ENCODE measurements around the gene ADAMTS9. TPM values are rescaled to one million over a fixed set of nuclear protein-coding genes. Genes with fewer than 3 reads are reported as not detected.

ADAMTS9 gene
- total and polyA plus RNA-seq, 2 of the 13 experiments (the other 11 are each of a cell fraction or from before 2014, with no cell fraction given): 0.02 to 0.09 TPM

GRCh38 chr3:64491843-64492242 is 196.0 kb downstream of the ADAMTS9 start (continued):
- TF ChIP-seq, protein P1, sequence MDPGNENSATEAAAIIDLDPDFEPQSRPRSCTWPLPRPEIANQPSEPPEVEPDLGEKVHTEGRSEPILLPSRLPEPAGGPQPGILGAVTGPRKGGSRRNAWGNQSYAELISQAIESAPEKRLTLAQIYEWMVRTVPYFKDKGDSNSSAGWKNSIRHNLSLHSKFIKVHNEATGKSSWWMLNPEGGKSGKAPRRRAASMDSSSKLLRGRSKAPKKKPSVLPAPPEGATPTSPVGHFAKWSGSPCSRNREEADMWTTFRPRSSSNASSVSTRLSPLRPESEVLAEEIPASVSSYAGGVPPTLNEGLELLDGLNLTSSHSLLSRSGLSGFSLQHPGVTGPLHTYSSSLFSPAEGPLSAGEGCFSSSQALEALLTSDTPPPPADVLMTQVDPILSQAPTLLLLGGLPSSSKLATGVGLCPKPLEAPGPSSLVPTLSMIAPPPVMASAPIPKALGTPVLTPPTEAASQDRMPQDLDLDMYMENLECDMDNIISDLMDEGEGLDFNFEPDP (CRISPR knock-in tag; conservative IDR thresholded peaks at IDR 0.05): no peak

DNA sequence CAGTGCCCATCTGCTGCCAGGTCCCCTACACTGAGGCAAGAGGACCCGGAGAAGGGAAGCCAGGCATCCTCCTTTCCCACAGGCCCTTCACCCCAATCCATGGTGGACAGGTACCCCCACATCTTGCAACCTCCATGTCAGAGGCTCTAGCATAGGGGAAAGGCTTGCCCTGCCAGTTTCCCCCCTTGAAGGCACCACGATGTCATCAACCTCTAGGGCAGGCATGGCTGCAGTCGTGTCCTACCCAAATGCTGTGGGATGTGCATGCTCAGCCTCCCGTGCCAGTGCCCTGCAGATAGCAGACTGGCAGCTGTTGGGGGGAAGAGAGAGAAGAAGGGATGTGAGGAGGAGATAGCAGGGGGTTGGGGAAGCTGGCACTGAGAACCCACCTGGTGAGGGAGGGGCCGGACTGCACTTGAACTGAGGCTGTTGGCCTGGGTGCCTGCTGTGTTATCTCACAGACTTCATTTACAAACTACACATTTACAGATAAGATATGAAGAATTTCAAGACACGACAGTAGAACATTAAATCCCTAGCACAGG is 197.5 kb downstream of the ADAMTS9 start:
- ChIA-PET POLR2A (no interaction called here), CTCF (ENCODE audit: low intra/inter-chr PET ratio, low total read pairs) (no interaction called here)
- no peaks in the 10 kb centered on the region for H3K79me2 ChIP-seq (ENCODE audit: insufficient read depth, low read length)
- peaks cover 8 to 76% of the 10 kb centered on the region in 2 experiments; a peak in 4 of 5 replicates for H3K27me3 ChIP-seq (ENCODE audit: control insufficient read depth in 1 of 2, insufficient read depth in 2 of 2, low read length in 2 of 2)
- no TSS peak for BruUV-seq (replicated peaks)
- DNase-seq (ENCODE audit: low spot score) (no peak), FAIRE-seq (no peak), ATAC-seq (no peak; the same call in 2 of the 3 replicates)
- 43% methylated on average over 4 of the region's 6 CpGs for WGBS (ENCODE audit: low lambda C conversion rate)
- H4K20me1 ChIP-seq (ENCODE audit: insufficient read depth, low read length): no peaks in the 10 kb centered on the region
- H3K4me3 ChIP-seq (replicated peaks in 1 of 3; ENCODE audit: insufficient read depth in 1 of 3, low read depth in 2 of 3, low read length in 3 of 3): no peak overlapping the region
- no peaks in the 10 kb centered on the region for H3K36me3 ChIP-seq (replicated peaks in 1 of 2; ENCODE audit: control insufficient read depth in 1 of 2, insufficient read depth in 2 of 2, low read length in 2 of 2)
- H2AFZ ChIP-seq (ENCODE audit: low read length): no peak overlapping the region
- H3K9ac ChIP-seq (ENCODE audit: insufficient read depth, low read depth, low read length): no peak overlapping the region
- TF ChIP-seq ZNF761 (CRISPR knock-in tag; conservative IDR thresholded peaks at IDR 0.05) (no peak), ZNF580 (CRISPR knock-in tag; IDR thresholded peaks at IDR 0.05; ENCODE audit: borderline replicate concordance, low read depth) (no peak), ZSCAN29 (CRISPR knock-in tag; conservative IDR thresholded peaks at IDR 0.05) (no peak), ZNF253 (CRISPR knock-in tag; IDR thresholded peaks at IDR 0.05; ENCODE audit: borderline replicate concordance) (no peak), ZNF619 (CRISPR knock-in tag; IDR thresholded peaks at IDR 0.05) (no peak), ZNF746 (CRISPR knock-in tag; IDR thresholded peaks at IDR 0.05) (no peak), ZNF614 (CRISPR knock-in tag; IDR thresholded peaks at IDR 0.05; ENCODE audit: borderline replicate concordance) (no peak), ETV6 (CRISPR knock-in tag; conservative IDR thresholded peaks at IDR 0.05) (no peak), ZNF383 (CRISPR knock-in tag; IDR thresholded peaks at IDR 0.05; ENCODE audit: borderline replicate concordance) (no peak), ZNF205 (CRISPR knock-in tag; IDR thresholded peaks at IDR 0.05) (no peak), SRY (CRISPR knock-in tag; IDR thresholded peaks at IDR 0.05) (no peak), U2AF1 (optimal IDR thresholded peaks at IDR 0.05; ENCODE audit: low read depth, low read length) (no peak), ZFP1 (CRISPR knock-in tag; IDR thresholded peaks at IDR 0.05) (no peak), HNRNPUL1 (IDR thresholded peaks at IDR 0.05; ENCODE audit: low read depth, low read length) (no peak)
- TF ChIP-seq, protein P2, sequence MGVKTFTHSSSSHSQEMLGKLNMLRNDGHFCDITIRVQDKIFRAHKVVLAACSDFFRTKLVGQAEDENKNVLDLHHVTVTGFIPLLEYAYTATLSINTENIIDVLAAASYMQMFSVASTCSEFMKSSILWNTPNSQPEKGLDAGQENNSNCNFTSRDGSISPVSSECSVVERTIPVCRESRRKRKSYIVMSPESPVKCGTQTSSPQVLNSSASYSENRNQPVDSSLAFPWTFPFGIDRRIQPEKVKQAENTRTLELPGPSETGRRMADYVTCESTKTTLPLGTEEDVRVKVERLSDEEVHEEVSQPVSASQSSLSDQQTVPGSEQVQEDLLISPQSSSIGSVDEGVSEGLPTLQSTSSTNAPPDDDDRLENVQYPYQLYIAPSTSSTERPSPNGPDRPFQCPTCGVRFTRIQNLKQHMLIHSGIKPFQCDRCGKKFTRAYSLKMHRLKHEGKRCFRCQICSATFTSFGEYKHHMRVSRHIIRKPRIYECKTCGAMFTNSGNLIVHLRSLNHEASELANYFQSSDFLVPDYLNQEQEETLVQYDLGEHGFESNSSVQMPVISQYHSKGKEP (CRISPR knock-in tag; IDR thresholded peaks at IDR 0.05): no peak
- TF ChIP-seq, protein P3, sequence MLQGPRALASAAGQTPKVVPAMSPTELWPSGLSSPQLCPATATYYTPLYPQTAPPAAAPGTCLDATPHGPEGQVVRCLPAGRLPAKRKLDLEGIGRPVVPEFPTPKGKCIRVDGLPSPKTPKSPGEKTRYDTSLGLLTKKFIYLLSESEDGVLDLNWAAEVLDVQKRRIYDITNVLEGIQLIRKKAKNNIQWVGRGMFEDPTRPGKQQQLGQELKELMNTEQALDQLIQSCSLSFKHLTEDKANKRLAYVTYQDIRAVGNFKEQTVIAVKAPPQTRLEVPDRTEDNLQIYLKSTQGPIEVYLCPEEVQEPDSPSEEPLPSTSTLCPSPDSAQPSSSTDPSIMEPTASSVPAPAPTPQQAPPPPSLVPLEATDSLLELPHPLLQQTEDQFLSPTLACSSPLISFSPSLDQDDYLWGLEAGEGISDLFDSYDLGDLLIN (CRISPR knock-in tag; IDR thresholded peaks at IDR 0.05; ENCODE audit: borderline replicate concordance): no peak
- TF ChIP-seq, protein P4, sequence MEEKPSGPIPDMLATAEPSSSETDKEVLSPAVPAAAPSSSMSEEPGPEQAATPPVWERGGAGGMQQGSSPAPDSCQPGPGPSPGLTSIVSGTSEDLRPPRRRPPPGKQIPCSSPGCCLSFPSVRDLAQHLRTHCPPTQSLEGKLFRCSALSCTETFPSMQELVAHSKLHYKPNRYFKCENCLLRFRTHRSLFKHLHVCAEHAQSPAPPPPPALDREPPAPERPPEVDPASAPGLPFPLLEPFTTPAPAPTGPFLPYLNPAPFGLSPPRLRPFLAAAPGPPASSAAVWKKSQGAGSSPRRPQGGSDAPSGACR (CRISPR knock-in tag; IDR thresholded peaks at IDR 0.05): no peak
- peaks cover 51% of the 10 kb centered on the region for H3K4me1 ChIP-seq (ENCODE audit: insufficient read depth, low read length)
- H3K4me2 ChIP-seq (ENCODE audit: low read depth, low read length): peak overlapping the region; percentile 59; the same call in 1 of the 2 replicates
- in situ Hi-C loops (cut with HindIII; ENCODE audit: extremely low pct_ligation_motif_present, low pct_unique_long_range_greater_than_20kb) (no loop called here), intact Hi-C loops (cut with micrococcal nuclease; ENCODE audit: unreplicated experiment) (no loop called here)
- H3K27ac ChIP-seq (ENCODE audit: extremely low read length, insufficient read depth, low read length): no peak overlapping the region
- H3K9me3 ChIP-seq (ENCODE audit: low read length): no peaks in the 10 kb centered on the region
